GM19468 (cell line): ENCODE measurements around the gene ZNF256.

Experiments
- ATAC-seq: cut with Tn5 transposase; IDR thresholded peaks from one replicate; pipeline ENCODE4 v1.9.1; 2021; ENCODE audit warnings: mild to moderate bottlenecking, moderate library complexity, moderate number of reproducible peaks; ENCODE audit not compliant: unreplicated experiment; ENCODE audit errors: extremely low read depth

The ZNF256 gene

DNA sequence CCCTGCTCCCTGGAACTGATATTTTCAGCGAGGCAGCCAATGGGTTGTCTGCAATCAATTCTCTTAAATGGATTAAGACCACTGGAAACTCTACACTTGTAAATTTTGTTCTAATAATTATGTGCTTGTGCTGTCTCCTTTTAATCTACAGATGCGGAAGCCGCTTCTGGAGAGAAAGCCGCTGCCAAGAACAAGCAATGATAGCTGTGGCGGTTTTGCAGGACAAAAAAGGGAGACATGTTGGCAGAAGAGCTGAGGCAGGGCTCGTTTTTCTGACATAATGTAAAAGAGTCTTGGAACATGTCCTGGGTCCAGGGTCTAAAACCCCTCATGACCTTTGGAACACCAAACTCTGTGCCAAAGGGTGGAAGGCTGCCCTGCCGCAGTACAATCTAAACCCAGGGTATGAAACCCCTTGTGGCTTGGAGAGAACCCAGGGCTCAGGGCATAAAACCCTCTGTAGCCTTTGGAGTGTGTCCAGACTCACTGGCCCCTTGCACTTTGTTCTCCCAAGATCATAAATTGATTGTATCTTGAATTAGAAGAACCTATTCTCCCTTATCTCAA lies 43.8 kb downstream of the ZNF256 start:
- no peak for ATAC-seq

DNA sequence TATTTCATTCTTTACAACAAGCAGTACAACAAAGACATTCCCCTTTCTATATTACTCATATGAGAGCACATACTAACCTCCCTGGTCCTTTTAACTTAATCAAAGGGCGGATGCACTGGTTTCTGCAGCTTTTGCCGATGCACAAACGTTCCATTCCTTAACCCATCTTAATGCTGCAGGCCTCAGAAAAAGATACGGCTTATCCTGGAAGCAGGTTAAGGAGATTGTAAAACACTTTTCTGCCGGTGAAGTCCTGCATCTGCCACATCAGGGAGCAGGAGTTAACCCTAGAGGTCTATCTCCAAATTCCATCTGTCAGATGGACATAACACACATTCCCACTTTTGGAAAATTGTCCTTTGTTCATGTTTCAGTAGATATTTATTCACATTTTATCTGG lies 47.2 kb downstream of the ZNF256 start:
- no peak for ATAC-seq
